NCI-H510A treated with DMSO at 0.1 percent for 48 hours (cell line): Measurements from ENCODE around the gene CHDH.

Experiments used
- DNase-seq: peaks from one replicate; lab custom pipeline; 2025; lab: John Stamatoyannopoulos, UW

Gene CHDH

GRCh38 chr3:53849916-53850315, 3.7 kb upstream of the CHDH start:
- DNase-seq = no peak

- no peak for DNase-seq
Measured at GRCh38 chr3:53846851-53847155, 584 bp upstream of the CHDH start.

GRCh38 chr3:53845881-53846133, 412 bp downstream of the CHDH start:
- DNase-seq = no peak

- peak; percentile 4 for DNase-seq
Measured at GRCh38 chr3:53845103-53845880, 927 bp downstream of the CHDH start.

- no peak for DNase-seq
Measured at GRCh38 chr3:53844262-53845102, 1.7 kb downstream of the CHDH start.

GRCh38 chr3:53843195-53844177, 2.7 kb downstream of the CHDH start:
- DNase-seq = no peak

- peak; percentile 15 for DNase-seq
Measured at GRCh38 chr3:53842436-53843194, 3.6 kb downstream of the CHDH start.

GRCh38 chr3:53841296-53841695, 4.9 kb downstream of the CHDH start:
- DNase-seq = no peak

- DNase-seq = no peak
Measured at GRCh38 chr3:53837331-53837730, 8.9 kb downstream of the CHDH start.

- no peak for DNase-seq
Measured at GRCh38 chr3:53836084-53836872, 9.9 kb downstream of the CHDH start.

GRCh38 chr3:53835257-53835656, 11.0 kb downstream of the CHDH start:
- DNase-seq = no peak

- DNase-seq = no peak
Measured at GRCh38 chr3:53834429-53835095, 11.7 kb downstream of the CHDH start.

- no peak for DNase-seq
Measured at GRCh38 chr3:53833700-53834099, 12.5 kb downstream of the CHDH start.

- no peak for DNase-seq
Measured at GRCh38 chr3:53833053-53833645, 13.1 kb downstream of the CHDH start.

GRCh38 chr3:53830944-53831343, 15.3 kb downstream of the CHDH start:
- no peak for DNase-seq

GRCh38 chr3:53829605-53830004, 16.6 kb downstream of the CHDH start:
- DNase-seq = no peak

- no peak for DNase-seq
Measured at GRCh38 chr3:53828581-53828980, 17.6 kb downstream of the CHDH start.

GRCh38 chr3:53826048-53826447, 20.2 kb downstream of the CHDH start:
- no peak for DNase-seq

GRCh38 chr3:53824795-53825194, 21.4 kb downstream of the CHDH start:
- DNase-seq = no peak
